Stimulated activated naive CD4-positive, alpha-beta T cell treated with Interleukin-2 at 50 U/mL for 16 hours (primary cell): Measurements from ENCODE around the gene WDR7.

ENCODE experiments used
- DNase-seq: peaks from one replicate; lab custom pipeline; 2025; lab: John Stamatoyannopoulos, UW

WDR7 gene

DNA sequence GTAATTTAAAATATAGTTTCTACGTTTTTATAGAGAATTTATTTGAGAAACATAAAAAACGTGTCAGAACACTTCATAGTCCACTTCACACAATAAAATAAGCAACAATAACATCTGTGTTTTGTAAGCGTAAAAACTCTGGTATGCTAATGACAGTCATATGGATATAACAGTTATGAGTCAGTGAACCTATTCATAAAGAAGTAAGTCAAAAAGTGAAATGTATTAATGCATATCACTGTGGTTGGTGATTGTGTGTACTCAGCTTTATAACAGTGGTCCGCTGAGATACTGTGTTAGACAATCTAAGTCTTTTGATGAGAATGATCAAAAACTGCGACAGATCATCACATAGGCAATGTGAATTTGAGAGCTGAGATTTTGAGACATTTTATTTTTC lies 153.2 kb downstream of the WDR7 start:
- DNase-seq, result no peak

- no peak for DNase-seq
Measured at GRCh38 chr18:56807901-56808300, 156.7 kb downstream of the WDR7 start.

- DNase-seq, result no peak
Measured at GRCh38 chr18:56812674-56813073, 161.5 kb downstream of the WDR7 start.

DNA sequence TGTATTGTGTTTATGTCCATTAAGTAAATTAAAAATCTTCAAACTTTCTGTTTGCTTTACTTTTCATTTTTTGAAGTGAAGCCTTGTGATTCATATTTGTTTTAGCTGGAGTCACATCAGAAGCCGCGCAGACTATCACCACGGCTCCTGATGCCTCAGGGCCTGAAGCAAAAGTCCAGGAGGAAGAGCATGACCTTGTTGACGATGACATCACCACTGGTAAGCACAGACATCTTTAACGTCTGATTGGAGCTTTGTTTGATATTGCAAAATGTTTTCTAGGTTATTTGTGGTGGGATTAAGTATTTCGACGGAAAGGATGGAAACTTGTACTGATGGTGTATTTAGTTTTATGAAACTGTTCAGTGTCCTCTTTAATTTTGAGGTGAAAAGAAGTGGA lies 164.8 kb downstream of the WDR7 start:
- no peak for DNase-seq

- DNase-seq, result no peak
Measured at GRCh38 chr18:56823986-56824565, 172.9 kb downstream of the WDR7 start.

DNA sequence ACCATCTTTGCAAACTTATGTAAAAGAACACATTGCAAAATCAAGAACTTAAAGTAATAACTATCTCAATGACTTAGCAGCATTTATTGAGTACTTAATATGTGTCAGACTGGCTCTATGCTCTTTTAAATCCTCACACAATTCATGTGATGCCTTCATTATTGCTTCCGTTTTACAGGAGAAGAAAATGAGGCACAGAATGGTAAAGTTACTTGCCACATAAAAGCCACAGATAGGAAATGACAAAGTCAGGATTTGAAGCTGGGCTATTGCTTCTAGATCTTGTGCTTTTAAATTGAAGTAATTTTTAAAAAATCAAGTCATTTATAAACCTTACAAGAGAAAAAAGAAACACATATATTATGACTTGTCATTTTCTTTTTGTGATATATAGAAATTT lies 174.2 kb downstream of the WDR7 start:
- no peak for DNase-seq

DNA sequence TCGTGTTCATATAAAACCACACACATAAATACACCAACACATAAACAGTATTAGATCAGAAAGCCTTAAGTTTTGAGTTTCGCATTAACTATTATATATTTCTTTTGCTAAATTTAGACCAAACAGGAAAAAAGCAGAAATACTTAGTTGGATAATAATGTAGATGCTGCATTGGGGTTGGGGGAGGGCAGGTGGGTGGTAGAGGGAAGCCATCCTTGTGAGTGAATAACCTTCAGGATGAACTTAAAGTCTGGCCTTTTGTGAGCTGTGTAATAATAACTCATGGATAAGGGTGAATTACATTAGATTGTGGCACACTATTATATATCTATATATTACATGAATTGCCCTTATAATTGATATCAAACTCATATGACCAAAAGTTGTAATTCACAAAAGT lies 174.7 kb downstream of the WDR7 start:
- no peak for DNase-seq

GRCh38 chr18:56831988-56832387 lies 180.8 kb downstream of the WDR7 start:
- no peak for DNase-seq

DNA sequence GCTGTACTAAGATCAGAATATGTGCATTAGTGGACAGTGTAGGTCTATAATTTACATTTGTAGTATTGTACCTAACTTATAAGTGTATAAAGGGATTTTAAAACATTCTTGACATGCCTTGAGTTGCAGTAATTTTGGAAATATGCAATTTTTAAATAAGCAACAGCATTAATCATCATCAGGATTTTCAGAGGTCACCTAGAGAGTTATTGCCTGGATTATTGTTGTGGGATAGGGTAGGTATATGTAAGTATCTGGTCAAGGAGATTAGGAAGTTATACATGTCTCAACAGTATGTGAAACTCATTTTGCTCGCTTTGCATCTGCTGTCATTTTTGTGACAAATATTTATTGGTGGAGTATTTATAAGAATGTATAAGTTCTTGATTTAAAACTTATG lies 184.2 kb downstream of the WDR7 start:
- DNase-seq, result no peak

DNA sequence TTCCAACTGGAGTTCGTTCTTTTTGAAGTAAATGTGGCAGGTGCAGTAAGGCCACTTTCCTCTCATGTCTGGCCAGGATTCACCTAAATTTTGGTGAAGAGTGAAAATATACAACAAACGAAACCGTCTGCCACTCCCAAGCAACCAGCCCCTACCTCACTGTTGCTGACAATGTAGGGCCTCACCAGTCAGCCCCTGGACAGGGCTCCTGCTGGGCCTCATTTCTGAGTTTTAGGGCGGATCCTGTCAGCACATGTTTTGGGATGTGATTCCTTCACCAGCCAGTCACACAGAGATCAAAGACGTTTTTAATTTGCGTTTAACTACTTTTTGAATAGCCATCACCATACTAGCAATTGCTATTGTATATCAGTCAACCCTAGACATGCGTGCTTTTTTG lies 185.0 kb downstream of the WDR7 start:
- DNase-seq, result no peak

DNA sequence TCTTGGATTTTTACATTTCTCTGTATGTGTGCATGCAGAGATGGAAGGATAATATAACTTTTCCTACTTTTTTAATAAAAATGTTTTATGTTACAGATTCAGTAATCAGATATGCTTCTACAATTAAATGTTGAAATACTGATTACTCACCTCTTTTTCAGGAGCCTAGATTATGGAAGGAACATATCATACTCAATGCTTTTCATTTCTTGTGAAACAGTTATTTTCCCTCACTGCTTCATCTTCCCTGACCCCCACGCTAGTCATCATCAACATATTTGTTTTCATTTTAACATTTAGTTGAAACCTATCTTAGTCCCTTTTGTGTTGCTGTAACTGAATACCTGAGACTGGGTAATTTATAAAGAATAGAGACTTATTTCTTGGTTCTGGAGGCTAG lies 190.7 kb downstream of the WDR7 start:
- DNase-seq, result no peak

GRCh38 chr18:56843241-56843640 lies 192.1 kb downstream of the WDR7 start:
- no peak for DNase-seq

GRCh38 chr18:56844556-56844955 lies 193.4 kb downstream of the WDR7 start:
- no peak for DNase-seq

DNA sequence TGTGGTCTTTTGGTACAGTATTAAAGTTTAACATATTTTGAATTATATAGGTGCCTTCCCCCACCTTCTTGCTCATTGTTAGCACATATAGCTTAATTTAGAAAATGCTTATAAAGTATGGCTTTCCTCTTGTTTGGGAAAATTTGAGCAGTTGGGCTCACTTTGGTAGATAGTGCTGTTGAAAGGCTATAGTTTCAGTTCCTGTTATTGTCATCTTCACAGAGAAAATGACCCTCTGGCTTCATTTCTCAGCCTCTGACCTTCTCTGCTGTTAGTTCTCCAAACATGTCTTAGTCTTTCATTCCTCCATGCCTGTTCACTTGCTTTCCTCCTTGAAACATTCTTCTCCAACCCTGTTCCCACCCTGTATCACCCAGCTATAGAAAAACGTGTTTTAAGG lies 200.6 kb downstream of the WDR7 start:
- no peak for DNase-seq

GRCh38 chr18:56853961-56854360 lies 202.8 kb downstream of the WDR7 start:
- DNase-seq, result no peak

- no peak for DNase-seq
Measured at GRCh38 chr18:56861244-56861643, 210.1 kb downstream of the WDR7 start.

- DNase-seq, result no peak
Measured at GRCh38 chr18:56869189-56869777, 218.1 kb downstream of the WDR7 start.

DNA sequence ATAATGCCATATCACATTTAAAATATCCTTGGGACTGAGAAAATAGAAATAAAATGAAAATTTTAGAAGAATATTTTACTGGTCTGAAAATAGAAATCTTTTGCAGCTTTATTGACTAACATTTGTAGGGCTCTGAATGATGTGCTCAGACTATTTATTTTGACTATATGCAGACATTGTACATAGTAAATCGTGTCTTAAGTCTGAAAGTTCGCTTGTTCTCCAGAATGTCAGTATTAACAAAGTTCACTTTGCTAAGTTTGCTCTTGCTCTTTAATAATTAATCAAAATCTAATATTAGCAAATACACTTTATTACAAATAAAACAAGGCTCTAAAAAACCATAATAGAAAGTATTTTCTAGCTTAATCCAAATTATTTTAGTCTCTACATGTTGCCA lies 219.8 kb downstream of the WDR7 start:
- no peak for DNase-seq

GRCh38 chr18:56872140-56872539 lies 221.0 kb downstream of the WDR7 start:
- no peak for DNase-seq

- DNase-seq, result no peak
Measured at GRCh38 chr18:56873441-56874140, 222.4 kb downstream of the WDR7 start.

DNA sequence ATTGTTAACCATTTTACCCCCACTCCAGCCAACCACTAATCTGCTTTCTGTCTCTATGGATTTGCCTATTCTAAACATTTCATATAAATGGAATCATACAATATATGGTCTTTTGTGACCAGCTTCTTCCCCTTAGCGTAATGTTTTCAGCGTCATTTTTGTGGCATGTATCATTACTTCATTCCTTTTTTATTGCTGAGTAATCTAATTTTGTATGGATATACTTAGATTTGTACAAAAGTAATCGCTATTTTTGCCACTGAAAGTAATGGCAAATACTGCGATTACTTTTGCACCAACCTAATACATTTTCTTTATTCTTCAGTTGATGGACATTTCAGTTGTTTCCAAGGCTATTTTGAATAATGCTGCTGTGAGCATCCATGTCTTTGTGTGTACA lies 227.6 kb downstream of the WDR7 start:
- DNase-seq, result no peak

DNA sequence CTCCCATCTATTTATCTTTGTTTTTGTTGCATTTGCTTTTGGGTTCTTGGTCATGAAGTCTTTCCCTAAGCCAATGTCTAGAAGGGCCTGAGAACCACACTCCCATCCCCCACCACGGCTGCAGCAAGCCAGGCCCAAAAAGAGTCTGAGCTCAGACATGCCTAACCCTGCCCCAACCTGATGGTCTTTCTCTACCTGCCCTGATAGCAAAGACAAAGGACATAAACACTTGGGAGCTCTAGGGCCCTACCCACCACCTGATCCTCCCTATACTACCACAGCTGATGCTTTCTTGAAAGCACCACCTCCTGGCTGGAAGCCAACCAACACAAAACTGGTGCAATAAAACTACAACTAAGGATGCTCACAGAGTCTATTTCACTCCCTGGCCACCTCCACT lies 233.4 kb downstream of the WDR7 start:
- no peak for DNase-seq

GRCh38 chr18:56888978-56889377 lies 237.8 kb downstream of the WDR7 start:
- DNase-seq, result no peak

DNA sequence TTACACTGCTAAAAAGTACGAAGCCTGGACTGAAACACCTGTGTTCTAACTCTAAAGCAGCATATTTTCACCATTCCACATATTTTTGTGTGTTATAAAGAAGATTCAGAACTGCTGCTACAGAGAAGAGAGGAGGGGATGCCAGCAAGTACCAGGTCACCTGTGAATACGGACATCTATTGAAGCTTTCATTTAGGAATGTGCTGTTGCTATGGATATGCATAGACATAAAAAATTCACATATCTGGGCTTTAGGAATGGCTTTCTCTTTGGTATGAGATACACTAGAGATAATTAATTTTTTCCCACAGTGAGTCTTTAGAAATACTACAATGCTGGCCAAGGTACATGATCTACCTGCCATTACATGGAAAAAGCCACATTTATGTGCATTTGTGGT lies 238.5 kb downstream of the WDR7 start:
- no peak for DNase-seq
